HL-60 (cell line): ENCODE results near the gene GPC3.

Experiments used
- DNase-seq, 2 experiments: peaks; one replicate each; pipeline ENCODE4 v3.0.0-alpha.2; 2010 to 2020; ENCODE audit warnings: low read depth in 1 of 2, low spot score in 1 of 2
- H3K27ac ChIP-seq: fragments of 250-450 bp; sonication (Bioruptor Pico); replicated peaks from 2 replicates; pipeline ENCODE4 v1.5.1; 2020; ENCODE audit warnings: mild to moderate bottlenecking, moderate library complexity
- H3K27me3 ChIP-seq: fragments of 250-450 bp; sonication (Bioruptor Pico); 2 replicates; pipeline ENCODE4 v1.5.1; 2021; ENCODE audit warnings: mild to moderate bottlenecking, moderate library complexity; ENCODE audit not compliant: insufficient read depth, poor library complexity, severe bottlenecking
- H3K4me3 ChIP-seq: replicated peaks from 2 replicates; pipeline ENCODE4 v1.5.1; 2011; ENCODE audit warnings: mild to moderate bottlenecking, control low read depth, low read length; ENCODE audit not compliant: insufficient read depth
- CTCF ChIP-seq: IDR thresholded peaks from one replicate; pipeline ENCODE4 v1.5.1; 2011; ENCODE audit warnings: low read length, control low read depth, inconsistent platforms; ENCODE audit not compliant: insufficient read depth
- GABPA ChIP-seq: IDR thresholded peaks from 2 replicates; pipeline ENCODE4 v1.6.1; 2012; ENCODE audit warnings: low read depth
- POLR2AphosphoS5 ChIP-seq: IDR thresholded peaks from 2 replicates; pipeline ENCODE4 v1.6.1; 2012; ENCODE audit warnings: low read depth
- REST ChIP-seq: IDR thresholded peaks from 2 replicates; pipeline ENCODE4 v1.6.1; 2012; ENCODE audit warnings: low read depth; ENCODE audit not compliant: insufficient replicate concordance
- SPI1 ChIP-seq: IDR thresholded peaks from 2 replicates; pipeline ENCODE4 v1.6.1; 2012; ENCODE audit warnings: low read depth, mild to moderate bottlenecking, borderline replicate concordance

The GPC3 gene

GRCh38 chrX:134000260-134001245 is 15.2 kb upstream of the GPC3 start:
- TF ChIP-seq REST = no peak
- no peak for TF ChIP-seq SPI1
- TF ChIP-seq POLR2AphosphoS5 = no peak
- TF ChIP-seq CTCF = no peak
- no peak for TF ChIP-seq GABPA
- Histone ChIP-seq H3K27ac (no peak overlapping the region), H3K27me3 (no peaks in the 10 kb centered on the region), H3K4me3 (no peak overlapping the region)
- DNase-seq = no peak

- no peak for TF ChIP-seq GABPA
- TF ChIP-seq REST = no peak
- TF ChIP-seq POLR2AphosphoS5 = no peak
- no peak for TF ChIP-seq CTCF
- TF ChIP-seq SPI1 = no peak
- Histone ChIP-seq H3K27me3 (no peaks in the 10 kb centered on the region), H3K27ac (no peak overlapping the region), H3K4me3 (no peak overlapping the region)
- DNase-seq = no peak
These were observed 13.8 kb upstream of the GPC3 start for GRCh38 chrX:133999031-133999705.

GRCh38 chrX:133995759-133996158 is 10.4 kb upstream of the GPC3 start:
- Histone ChIP-seq H3K4me3 (no peak overlapping the region), H3K27me3 (no peaks in the 10 kb centered on the region), H3K27ac (no peak overlapping the region)
- no peak for TF ChIP-seq GABPA
- TF ChIP-seq SPI1 = no peak
- no peak for TF ChIP-seq REST
- TF ChIP-seq POLR2AphosphoS5 = no peak
- TF ChIP-seq CTCF = no peak
- no peak for DNase-seq
